GM12878 (cell line): ENCODE measurements around the gene UBAC2. TPM values are rescaled to one million over a fixed set of nuclear protein-coding genes. Genes with fewer than 3 reads are reported as not detected.

Experiments
- ATAC-seq: fragments of 200-7000 bp; cut with Tn5 transposase; 3 replicates; pipeline ENCODE4 v1.9.1; 2020; ENCODE audit warnings: mild to moderate bottlenecking, moderate library complexity
- BruUV-seq: library from RNA; stranded (reverse); fragments of 400-500 nt; replicated peaks from 2 replicates; lab custom pipeline; 2021; lab: Mats Ljungman, UMichigan
- CTCF ChIA-PET: fragments of 300-600 bp; sonication (Branson Sonifier 250); formaldehyde crosslinking; extraction: SDS; loops from one replicate; lab custom pipeline; 2021; ENCODE audit warnings: inconsistent platforms; lab: Yijun Ruan, JAX
- POLR2A ChIA-PET: fragments of 350-600 bp; formaldehyde crosslinking; extraction: SDS; loops from one replicate; lab custom pipeline; 2021; ENCODE audit warnings: inconsistent platforms; lab: Charles Lee
- RAD21 ChIA-PET: fragments of 300-600 bp; sonication (Branson Sonifier 250); formaldehyde crosslinking; loops from one replicate; lab custom pipeline; 2023; ENCODE audit warnings: antibody characterized with exemption; ENCODE audit not compliant: unreplicated experiment; lab: Charles Lee
- SMC1A ChIA-PET: fragments of 300-600 bp; sonication (Branson Sonifier 250); formaldehyde crosslinking; loops from one replicate; lab custom pipeline; 2023; ENCODE audit not compliant: unreplicated experiment, uncharacterized antibody; lab: Charles Lee
- DNase-seq: peaks from one replicate; pipeline ENCODE4 v3.0.0-alpha.2; 2011; ENCODE audit warnings: low read depth, low spot score
- FAIRE-seq: peaks from 3 replicates; lab custom pipeline; 2011; peaks lifted over from hg19 to GRCh38; lab: Jason Lieb, UNC
- H2AFZ ChIP-seq: 2 replicates; pipeline ENCODE4 v1.6.0; 2011; ENCODE audit warnings: low read depth, low read length, control low read depth; ENCODE audit not compliant: control insufficient read depth
- H3K27ac ChIP-seq: 2 replicates; pipeline ENCODE4 v1.5.1; 2011; ENCODE audit warnings: control low read depth; ENCODE audit not compliant: control insufficient read depth, insufficient read depth
- H3K27me3 ChIP-seq, 2 experiments: replicated peaks in 1 of 2; 2 replicates each; pipeline versions ENCODE4 v1.6.0 to v1.6.1; 2011; ENCODE audit warnings: low read length in 1 of 2; ENCODE audit not compliant: control insufficient read depth in 2 of 2, insufficient read depth in 2 of 2
- H3K36me3 ChIP-seq, 2 experiments: 2 replicates each; pipeline ENCODE4 v1.5.1; 2011; ENCODE audit warnings: low read length in 1 of 2; ENCODE audit not compliant: control insufficient read depth in 2 of 2, insufficient read depth in 2 of 2
- H3K4me1 ChIP-seq: 2 replicates; pipeline ENCODE4 v1.6.1; 2011; ENCODE audit warnings: mild to moderate bottlenecking, low read length, moderate library complexity, mixed read lengths; ENCODE audit not compliant: control insufficient read depth, insufficient read depth
- H3K4me2 ChIP-seq: 2 replicates; pipeline ENCODE4 v1.6.0; 2011; ENCODE audit warnings: control low read depth; ENCODE audit not compliant: control insufficient read depth, insufficient read depth
- H3K4me3 ChIP-seq: fragments of 200-600 bp; sonication (generic); 2 replicates; pipeline ENCODE4 v1.5.1; 2016
- H3K79me2 ChIP-seq: 2 replicates; pipeline ENCODE4 v1.6.0; 2011; ENCODE audit warnings: low read length; ENCODE audit not compliant: control insufficient read depth, insufficient read depth
- H3K9ac ChIP-seq: 2 replicates; pipeline ENCODE4 v1.8.0; 2011; ENCODE audit warnings: low read length, control low read depth, mixed read lengths; ENCODE audit not compliant: control insufficient read depth, insufficient read depth
- H3K9me3 ChIP-seq: replicated peaks from 3 replicates; pipeline ENCODE4 v1.5.1; 2011; ENCODE audit warnings: mild to moderate bottlenecking, low read length; ENCODE audit not compliant: control insufficient read depth, insufficient read depth
- H4K20me1 ChIP-seq: 2 replicates; pipeline ENCODE4 v1.6.0; 2011; ENCODE audit not compliant: control insufficient read depth, insufficient read depth
- CEBPZ ChIP-seq: fragments of 150-350 bp; IDR thresholded peaks from 2 replicates; pipeline ENCODE4 v1.6.1; 2016; ENCODE audit warnings: low read depth, low read length
- DPF2 ChIP-seq: fragments of 450-650 bp; IDR thresholded peaks from 2 replicates; pipeline ENCODE4 v1.6.1; 2017; ENCODE audit warnings: mild to moderate bottlenecking
- ETV6 ChIP-seq, 2 experiments: fragments of 450-650 bp in 1 of 2; IDR thresholded peaks in 1 of 2; conservative IDR thresholded peaks in 1 of 2; 2 replicates each; pipeline ENCODE4 v1.6.1; 2014; ENCODE audit warnings: antibody characterized with exemption in 1 of 2, borderline replicate concordance in 1 of 2, low read depth in 1 of 2, mild to moderate bottlenecking in 1 of 2, moderate library complexity in 1 of 2
- FOXK2 ChIP-seq: fragments of 450-650 bp; IDR thresholded peaks from 2 replicates; pipeline ENCODE4 v1.6.1; 2017; ENCODE audit warnings: mild to moderate bottlenecking, moderate library complexity
- GABPA ChIP-seq: IDR thresholded peaks from 2 replicates; pipeline ENCODE4 v1.6.1; 2014; ENCODE audit warnings: antibody characterized with exemption, low read depth, mild to moderate bottlenecking, inconsistent platforms
- GATAD2B ChIP-seq: fragments of 450-650 bp; conservative IDR thresholded peaks from 2 replicates; pipeline ENCODE4 v1.6.1; 2017; ENCODE audit warnings: low read depth, mild to moderate bottlenecking, moderate library complexity
- JUNB ChIP-seq: IDR thresholded peaks from 2 replicates; pipeline ENCODE4 v1.6.1; 2016; ENCODE audit warnings: antibody characterized with exemption, mild to moderate bottlenecking
- MAX ChIP-seq: IDR thresholded peaks from 2 replicates; pipeline ENCODE4 v1.6.1; 2012; ENCODE audit warnings: low read depth, low read length, improper control_type of control experiment
- NRF1 ChIP-seq: conservative IDR thresholded peaks from 2 replicates; pipeline ENCODE4 v1.6.1; 2011; ENCODE audit warnings: mild to moderate bottlenecking, low read depth, low read length, improper control_type of control experiment
- RCOR1 ChIP-seq: conservative IDR thresholded peaks from 2 replicates; pipeline ENCODE4 v1.6.1; 2012; ENCODE audit warnings: low read depth, low read length, improper control_type of control experiment
- RELA ChIP-seq: fragments of 450-650 bp; IDR thresholded peaks from 2 replicates; pipeline ENCODE4 v1.8.0; 2014; ENCODE audit warnings: borderline replicate concordance; ENCODE audit not compliant: partially characterized antibody
- TCF3 ChIP-seq: IDR thresholded peaks from 2 replicates; pipeline ENCODE4 v1.6.1; 2012; ENCODE audit warnings: low read depth, mild to moderate bottlenecking, low read length, borderline replicate concordance; ENCODE audit not compliant: insufficient read depth
- YY1 ChIP-seq: IDR thresholded peaks from 2 replicates; pipeline ENCODE4 v1.6.1; 2011; ENCODE audit warnings: low read depth, mild to moderate bottlenecking, low read length
- ZNF207 ChIP-seq: fragments of 450-650 bp; IDR thresholded peaks from 2 replicates; pipeline ENCODE4 v1.6.1; 2014; ENCODE audit warnings: antibody characterized with exemption, mild to moderate bottlenecking, borderline replicate concordance
- ZNF622 ChIP-seq: fragments of 450-650 bp; IDR thresholded peaks from 2 replicates; pipeline ENCODE4 v1.6.1; 2017; ENCODE audit warnings: mild to moderate bottlenecking, inconsistent platforms
- ZNF687 ChIP-seq: fragments of 450-650 bp; IDR thresholded peaks from 2 replicates; pipeline ENCODE4 v1.6.1; 2017; ENCODE audit warnings: mild to moderate bottlenecking, moderate library complexity
- WGBS: methylation state at CpG from one replicate; pipeline ENCODE4 v1.1.6; 2016; ENCODE audit warnings: low lambda C conversion rate; ENCODE audit not compliant: insufficient replicate concordance, insufficient coverage; ENCODE audit errors: missing lambda C conversion rate; 5-methylcytosine and 5-hydroxymethylcytosine counted together
- in situ Hi-C: fragments of 300-500 bp; cut with MboI; formaldehyde crosslinking; loops from 9 replicates; pipeline ENCODE4 v1.14.3; 2018; ENCODE audit warnings: mixed read lengths
- intact Hi-C: fragments of 100-400 bp; cut with micrococcal nuclease; formaldehyde crosslinking; loops from one replicate; pipeline ENCODE4 v1.14.2; 2022; ENCODE audit not compliant: unreplicated experiment
- polyA plus RNA-seq, 11 experiments: library from polyadenylated mRNA; depleted of rRNA in 4 of 11; unstranded in 6 of 11; stranded (reverse) in 5 of 11; fragments of >200 nt; fragmentation: Nextera tagmentation in 4 of 11; fragmentation: Illumina TruSeq in 1 of 11; extraction: Ambion mirVana in 4 of 11; extraction: Trizol in 1 of 11; gene quantifications; 1 replicate in 1 of 11; 2 replicates in 10 of 11; pipeline versions ENCODE4 v1.2.1 to v1.2.3, GENCODE V29; 2011 to 2016; ENCODE audit warnings: inconsistent platforms in 2 of 11, missing spikeins in 2 of 11, low read depth in 1 of 11
- total RNA-seq, 4 experiments: library from RNA; depleted of rRNA in 3 of 4; stranded (reverse); fragments of >200 nt in 3 of 4; fragmentation: Illumina TruSeq in 1 of 4; extraction: Trizol in 1 of 4; gene quantifications; 2 replicates each; pipeline versions ENCODE4 v1.2.1 to v1.2.3, GENCODE V29; 2013 to 2021

The UBAC2 gene
- total and polyA plus RNA-seq, 10 of the 15 experiments (the other 5 are each of a cell fraction or from before 2014, with no cell fraction given): 3.0 to 54.6 (median 17.4) TPM

- H4K20me1 ChIP-seq: no peaks in the 10 kb centered on the region
- H3K36me3 ChIP-seq: no peaks in the 10 kb centered on the region
- H3K4me1 ChIP-seq: peaks cover 4% of the 10 kb centered on the region
- in situ Hi-C loops: loop anchor here (5.0 kb wide), 2 partner anchors 83 to 258 kb away; no protein-coding TSS in a partner anchor
- 13% methylated on average over 3 of the region's 3 CpGs for WGBS
- H3K4me3 ChIP-seq: no peak overlapping the region
- no TSS peak for BruUV-seq
- ATAC-seq: no peak
- no peak for DNase-seq
- SMC1A ChIA-PET: interaction anchor here (1.2 to 15.8 kb wide), 4 partner anchors 77 to 257 kb away, joined by 4 to 269 read pairs (median 8); partner anchors contain the start of gene GPR18
- POLR2A ChIA-PET: no interaction called here
- no peak overlapping the region for H3K4me2 ChIP-seq
- H3K27ac ChIP-seq: no peak overlapping the region
- H3K9ac ChIP-seq: no peak overlapping the region
- FAIRE-seq: no peak
- intact Hi-C loops: no loop called here
- RAD21 ChIA-PET: interaction anchor here (16.5 kb wide), 1 partner anchor 89 kb away, joined by 338 read pairs; no protein-coding TSS in a partner anchor
- H3K27me3 ChIP-seq: no peaks in the 10 kb centered on the region
- CTCF ChIA-PET: interaction anchor here (16.7 kb wide), 1 partner anchor 87 kb away, joined by 470 read pairs; no protein-coding TSS in a partner anchor
- TF ChIP-seq JUNB (no peak), RELA (no peak), CEBPZ (no peak), MAX (no peak), ZNF687 (no peak), ETV6 (conservative IDR thresholded peaks at IDR 0.05 in 1 of 2, IDR thresholded peaks at IDR 0.05 in 1 of 2; ENCODE audit: borderline replicate concordance in 1 of 2, low read depth in 1 of 2) (no peak), FOXK2 (no peak), DPF2 (no peak), YY1 (no peak), NRF1 (no peak), ZNF622 (no peak), GABPA (no peak), ZNF207 (no peak), GATAD2B (no peak), TCF3 (no peak), RCOR1 (no peak)
- H2AFZ ChIP-seq: no peak overlapping the region
- H3K79me2 ChIP-seq: no peaks in the 10 kb centered on the region
- no peaks in the 10 kb centered on the region; the same call in 2 of the 3 replicates for H3K9me3 ChIP-seq
Observed at GRCh38 chr13:99179460-99179859, 21.2 kb upstream of the UBAC2 start.
